H1 (cell line): Measurements from ENCODE around the gene STEAP1B. TPM values are rescaled to one million over a fixed set of nuclear protein-coding genes. Genes with fewer than 3 reads are reported as not detected.

ENCODE experiments used
- ATF2 ChIP-seq: IDR thresholded peaks from 2 replicates; pipeline ENCODE4 v1.6.1; 2012; ENCODE audit warnings: low read length, inconsistent platforms
- CBX5 ChIP-seq: fragments of 300-800, 300-1000 bp; sonication (generic); IDR thresholded peaks from 2 replicates; pipeline ENCODE4 v1.7.1; 2016; ENCODE audit warnings: antibody characterized with exemption, low read length, low read depth
- CREB1 ChIP-seq: IDR thresholded peaks from 2 replicates; pipeline ENCODE4 v1.6.1; 2012; ENCODE audit warnings: inconsistent platforms
- JUN ChIP-seq: IDR thresholded peaks from 2 replicates; pipeline ENCODE4 v1.6.1; 2011; ENCODE audit warnings: low read depth, mild to moderate bottlenecking, improper control_type of control experiment, low read length
- MAFK ChIP-seq: IDR thresholded peaks from 2 replicates; pipeline ENCODE4 v1.6.1; 2012; ENCODE audit warnings: low read depth, mild to moderate bottlenecking, improper control_type of control experiment, low read length
- MAX ChIP-seq: IDR thresholded peaks from 2 replicates; pipeline ENCODE4 v1.6.1; 2012; ENCODE audit warnings: inconsistent platforms
- RAD21 ChIP-seq, 2 experiments: IDR thresholded peaks in 1 of 2; conservative IDR thresholded peaks in 1 of 2; 2 replicates each; pipeline ENCODE4 v1.6.1; 2011; ENCODE audit warnings: low read depth in 2 of 2, low read length in 2 of 2, improper control_type of control experiment in 1 of 2, inconsistent platforms in 1 of 2, mild to moderate bottlenecking in 1 of 2, moderate library complexity in 1 of 2
- TEAD4 ChIP-seq: IDR thresholded peaks from 2 replicates; pipeline ENCODE4 v1.6.1; 2012; ENCODE audit warnings: low read depth, low read length, inconsistent platforms, mixed read lengths
- polyA plus RNA-seq, 7 experiments: library from polyadenylated mRNA; depleted of rRNA in 3 of 7; stranded (reverse) in 5 of 7; unstranded in 2 of 7; fragments of >200 nt in 5 of 7; fragments of 200-250 nt in 2 of 7; gene quantifications; 1 replicate in 5 of 7; 2 replicates in 1 of 7; 4 replicates in 1 of 7; pipeline versions ENCODE4 v1.2.1 to v1.2.3, GENCODE V29; 2011 to 2013; ENCODE audit warnings: missing spikeins in 2 of 7, mixed read lengths in 2 of 7
- total RNA-seq: library from RNA; stranded (reverse); fragmentation: NEBNext Ultra II Directional; extraction: Animal tissue kit (Norgen Biotek cat#: 25700); gene quantifications from 2 replicates; pipeline ENCODE4 v1.2.1, GENCODE V29; 2021
- TF ChIP-seq, protein P1 (sequence below): IDR thresholded peaks from 2 replicates; pipeline ENCODE4 v1.6.1; 2011; ENCODE audit warnings: low read length, improper control_type of control experiment

STEAP1B gene
- total and polyA plus RNA-seq, 2 of the 8 experiments (the other 6 are each of a cell fraction or from before 2014, with no cell fraction given): 5.4 to 8.7 TPM

DNA sequence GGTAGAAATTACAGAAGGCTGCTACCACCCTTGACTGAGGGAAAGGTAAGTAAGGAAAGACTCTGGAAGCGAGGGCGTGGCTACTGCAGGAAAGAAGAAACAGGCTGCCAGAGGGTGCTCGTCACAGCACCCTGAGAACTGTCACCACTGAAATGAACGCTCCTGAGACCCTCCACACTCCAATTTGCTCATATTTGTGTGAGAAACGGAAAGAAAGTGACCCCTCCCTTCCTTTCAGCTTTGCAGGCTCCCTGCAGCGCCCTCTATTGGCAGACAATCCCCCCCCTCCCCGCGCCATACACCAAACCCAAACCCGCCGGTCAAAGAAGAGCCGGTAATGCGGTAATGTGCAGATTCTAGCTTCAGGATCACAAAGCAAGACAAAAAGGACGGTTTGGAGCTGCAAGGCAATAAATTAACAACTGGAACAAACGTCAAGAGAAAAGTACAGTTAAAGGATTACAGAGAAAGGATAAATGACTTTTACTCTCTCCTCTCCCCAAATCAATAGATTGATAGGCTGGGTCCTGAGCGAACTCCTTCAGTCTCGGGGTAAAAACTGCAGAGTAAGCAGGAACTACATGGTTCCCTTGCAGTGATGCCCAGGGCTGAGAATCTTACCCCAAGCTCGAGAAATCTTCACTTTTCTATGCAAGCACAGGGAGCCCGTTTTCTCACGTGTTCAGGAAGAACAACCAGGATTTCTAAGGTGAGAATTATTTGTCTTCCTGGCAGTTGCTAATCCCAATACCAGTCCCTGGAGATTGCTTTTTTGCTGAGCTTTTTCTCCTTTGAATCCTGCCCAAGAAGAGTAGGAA is 47.6 kb downstream of the STEAP1B start (continued):
- TF ChIP-seq, protein P1, sequence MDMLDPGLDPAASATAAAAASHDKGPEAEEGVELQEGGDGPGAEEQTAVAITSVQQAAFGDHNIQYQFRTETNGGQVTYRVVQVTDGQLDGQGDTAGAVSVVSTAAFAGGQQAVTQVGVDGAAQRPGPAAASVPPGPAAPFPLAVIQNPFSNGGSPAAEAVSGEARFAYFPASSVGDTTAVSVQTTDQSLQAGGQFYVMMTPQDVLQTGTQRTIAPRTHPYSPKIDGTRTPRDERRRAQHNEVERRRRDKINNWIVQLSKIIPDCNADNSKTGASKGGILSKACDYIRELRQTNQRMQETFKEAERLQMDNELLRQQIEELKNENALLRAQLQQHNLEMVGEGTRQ: no peak
- TF ChIP-seq JUN: no peak
- no peak for TF ChIP-seq CBX5
- no peak for TF ChIP-seq TEAD4
- no peak for TF ChIP-seq ATF2
- peak; percentile 93 for TF ChIP-seq MAFK
- peak; percentile 74 to 77 for TF ChIP-seq RAD21 (IDR thresholded peaks at IDR 0.05 in 1 of 2, conservative IDR thresholded peaks at IDR 0.05 in 1 of 2; ENCODE audit: low read depth in 2 of 2, low read length in 2 of 2)
- TF ChIP-seq CREB1: no peak
- TF ChIP-seq MAX: no peak
